ENCODE data around the gene SEMA3B. TPM values are rescaled to one million over a fixed set of nuclear protein-coding genes. Genes with fewer than 3 reads are reported as not detected.
A peak's percentile ranks its signal among the peaks of the same experiment; 100 is the strongest.
"Not testable (repeated sequence)": the region's sequence is repeated elsewhere in the genome, so short reads cannot be mapped to it uniquely, and the experiment has no call there.

SEMA3B gene
- polyA plus RNA-seq, 2 donors = 5.2 to 7.8 TPM

GRCh38 chr3:50244813-50245212, 24.1 kb upstream of the SEMA3B start:
- H3K9me3 ChIP-seq (ENCODE audit: control insufficient read depth in 2 of 2, insufficient read depth in 1 of 2, low read depth in 1 of 2, low read length in 1 of 2); H3K4me3 ChIP-seq (ENCODE audit: low read depth in 1 of 2, low read length in 2 of 2); H3K27me3 ChIP-seq (ENCODE audit: control insufficient read depth in 1 of 2, insufficient read depth in 2 of 2, low read length in 2 of 2); H3K36me3 ChIP-seq (ENCODE audit: control insufficient read depth in 2 of 2, insufficient read depth in 2 of 2, low read length in 1 of 2): not testable (repeated sequence)
- Histone ChIP-seq H3K4me1 (ENCODE audit: control insufficient read depth in 2 of 2, insufficient read depth in 2 of 2, low read length in 1 of 2) (peaks cover 32 to 70% of the 10 kb centered on the region in 2 donors), H3K27ac (ENCODE audit: low read depth in 2 of 2, low read length in 1 of 2) (peak overlapping the region in 1 of 2 donors; percentile 0)
- WGBS, 2 donors = 67 to 80% methylated on average over 6 of the region's 6 CpGs

GRCh38 chr3:50245251-50245745, 23.6 kb upstream of the SEMA3B start:
- Histone ChIP-seq H3K4me1 (ENCODE audit: control insufficient read depth in 2 of 2, insufficient read depth in 2 of 2, low read length in 1 of 2) (peaks cover 35 to 71% of the 10 kb centered on the region in 2 donors), H3K27me3 (ENCODE audit: control insufficient read depth in 1 of 2, insufficient read depth in 2 of 2, low read length in 2 of 2) (no peaks in the 10 kb centered on the region), H3K36me3 (ENCODE audit: control insufficient read depth in 2 of 2, insufficient read depth in 2 of 2, low read length in 1 of 2) (peaks cover 0 to 10% of the 10 kb centered on the region in 2 donors), H3K4me3 (ENCODE audit: low read depth in 1 of 2, low read length in 2 of 2) (no peak overlapping the region), H3K27ac (ENCODE audit: low read depth in 2 of 2, low read length in 1 of 2) (peak overlapping the region; percentile 81 to 94), H3K9me3 (ENCODE audit: control insufficient read depth in 2 of 2, insufficient read depth in 1 of 2, low read depth in 1 of 2, low read length in 1 of 2) (no peaks in the 10 kb centered on the region)
- WGBS, 2 donors = 58 to 72% methylated on average over 11 to 16 of the region's 16 CpGs

GRCh38 chr3:50245831-50246516, 23.0 kb upstream of the SEMA3B start:
- H3K4me1 ChIP-seq (ENCODE audit: control insufficient read depth in 2 of 2, insufficient read depth in 2 of 2, low read length in 1 of 2) = peaks cover 37 to 71% of the 10 kb centered on the region in 2 donors
- H3K36me3 ChIP-seq (ENCODE audit: control insufficient read depth in 2 of 2, insufficient read depth in 2 of 2, low read length in 1 of 2) = peaks cover 0 to 13% of the 10 kb centered on the region in 2 donors
- no peaks in the 10 kb centered on the region for H3K9me3 ChIP-seq (ENCODE audit: control insufficient read depth in 2 of 2, insufficient read depth in 1 of 2, low read depth in 1 of 2, low read length in 1 of 2)
- no peaks in the 10 kb centered on the region for H3K27me3 ChIP-seq (ENCODE audit: control insufficient read depth in 1 of 2, insufficient read depth in 2 of 2, low read length in 2 of 2)
- peak overlapping the region; percentile 46 to 51 for H3K4me3 ChIP-seq (ENCODE audit: low read depth in 1 of 2, low read length in 2 of 2)
- 1% methylated on average over 25 of the region's 25 CpGs for WGBS, 2 donors
- peak overlapping the region; percentile 81 to 94 for H3K27ac ChIP-seq (ENCODE audit: low read depth in 2 of 2, low read length in 1 of 2)

GRCh38 chr3:50246517-50246954, 22.4 kb upstream of the SEMA3B start:
- Histone ChIP-seq H3K4me1 (ENCODE audit: control insufficient read depth in 2 of 2, insufficient read depth in 2 of 2, low read length in 1 of 2) (peaks cover 32 to 69% of the 10 kb centered on the region in 2 donors), H3K27ac (ENCODE audit: low read depth in 2 of 2, low read length in 1 of 2) (peak overlapping the region; percentile 81 to 94), H3K9me3 (ENCODE audit: control insufficient read depth in 2 of 2, insufficient read depth in 1 of 2, low read depth in 1 of 2, low read length in 1 of 2) (no peaks in the 10 kb centered on the region), H3K4me3 (ENCODE audit: low read depth in 1 of 2, low read length in 2 of 2) (peak overlapping the region in 1 of 2 donors; percentile 51), H3K27me3 (ENCODE audit: control insufficient read depth in 1 of 2, insufficient read depth in 2 of 2, low read length in 2 of 2) (no peaks in the 10 kb centered on the region), H3K36me3 (ENCODE audit: control insufficient read depth in 2 of 2, insufficient read depth in 2 of 2, low read length in 1 of 2) (peaks cover 0 to 13% of the 10 kb centered on the region in 2 donors)
- 18 to 23% methylated on average over 10 of the region's 10 CpGs for WGBS, 2 donors

GRCh38 chr3:50248387-50248786, 20.6 kb upstream of the SEMA3B start:
- no peaks in the 10 kb centered on the region for H3K9me3 ChIP-seq (ENCODE audit: control insufficient read depth in 2 of 2, insufficient read depth in 1 of 2, low read depth in 1 of 2, low read length in 1 of 2)
- no peaks in the 10 kb centered on the region for H3K27me3 ChIP-seq (ENCODE audit: control insufficient read depth in 1 of 2, insufficient read depth in 2 of 2, low read length in 2 of 2)
- H3K4me1 ChIP-seq (ENCODE audit: control insufficient read depth in 2 of 2, insufficient read depth in 2 of 2, low read length in 1 of 2) = peaks cover 19 to 63% of the 10 kb centered on the region in 2 donors
- H3K4me3 ChIP-seq (ENCODE audit: low read depth in 1 of 2, low read length in 2 of 2) = no peak overlapping the region
- peak overlapping the region; percentile 60 to 91 for H3K27ac ChIP-seq (ENCODE audit: low read depth in 2 of 2, low read length in 1 of 2)
- whole genome bisulfite sequencing, 2 donors = 20 to 26% methylated on average over 3 of the region's 3 CpGs
- H3K36me3 ChIP-seq (ENCODE audit: control insufficient read depth in 2 of 2, insufficient read depth in 2 of 2, low read length in 1 of 2) = peaks cover 0 to 21% of the 10 kb centered on the region in 2 donors

GRCh38 chr3:50249457-50249856, 19.5 kb upstream of the SEMA3B start:
- Histone ChIP-seq H3K27me3 (ENCODE audit: control insufficient read depth in 1 of 2, insufficient read depth in 2 of 2, low read length in 2 of 2) (no peaks in the 10 kb centered on the region), H3K4me3 (ENCODE audit: low read depth in 1 of 2, low read length in 2 of 2) (no peak overlapping the region), H3K4me1 (ENCODE audit: control insufficient read depth in 2 of 2, insufficient read depth in 2 of 2, low read length in 1 of 2) (peaks cover 19 to 62% of the 10 kb centered on the region in 2 donors), H3K36me3 (ENCODE audit: control insufficient read depth in 2 of 2, insufficient read depth in 2 of 2, low read length in 1 of 2) (peaks cover 0 to 22% of the 10 kb centered on the region in 2 donors), H3K27ac (ENCODE audit: low read depth in 2 of 2, low read length in 1 of 2) (peak overlapping the region; percentile 60 to 91), H3K9me3 (ENCODE audit: control insufficient read depth in 2 of 2, insufficient read depth in 1 of 2, low read depth in 1 of 2, low read length in 1 of 2) (no peaks in the 10 kb centered on the region)
- WGBS, 2 donors = 83 to 86% methylated on average over 5 of the region's 5 CpGs

GRCh38 chr3:50250514-50250913, 18.4 kb upstream of the SEMA3B start:
- H3K4me1 ChIP-seq (ENCODE audit: control insufficient read depth in 2 of 2, insufficient read depth in 2 of 2, low read length in 1 of 2) = peaks cover 14 to 65% of the 10 kb centered on the region in 2 donors
- H3K27me3 ChIP-seq (ENCODE audit: control insufficient read depth in 1 of 2, insufficient read depth in 2 of 2, low read length in 2 of 2) = no peaks in the 10 kb centered on the region
- H3K27ac ChIP-seq (ENCODE audit: low read depth in 2 of 2, low read length in 1 of 2) = peak overlapping the region in 1 of 2 donors; percentile 91
- peaks cover 0 to 17% of the 10 kb centered on the region in 2 donors for H3K36me3 ChIP-seq (ENCODE audit: control insufficient read depth in 2 of 2, insufficient read depth in 2 of 2, low read length in 1 of 2)
- no peaks in the 10 kb centered on the region for H3K9me3 ChIP-seq (ENCODE audit: control insufficient read depth in 2 of 2, insufficient read depth in 1 of 2, low read depth in 1 of 2, low read length in 1 of 2)
- H3K4me3 ChIP-seq (ENCODE audit: low read depth in 1 of 2, low read length in 2 of 2) = no peak overlapping the region
- WGBS, 2 donors = 89 to 92% methylated on average over 4 of the region's 4 CpGs

GRCh38 chr3:50251220-50251619, 17.7 kb upstream of the SEMA3B start:
- H3K27me3 ChIP-seq (ENCODE audit: control insufficient read depth in 1 of 2, insufficient read depth in 2 of 2, low read length in 2 of 2) = no peaks in the 10 kb centered on the region
- H3K4me3 ChIP-seq (ENCODE audit: low read depth in 1 of 2, low read length in 2 of 2) = no peak overlapping the region
- H3K9me3 ChIP-seq (ENCODE audit: control insufficient read depth in 2 of 2, insufficient read depth in 1 of 2, low read depth in 1 of 2, low read length in 1 of 2) = no peaks in the 10 kb centered on the region
- WGBS, 2 donors = 43 to 59% methylated on average over 8 of the region's 8 CpGs
- peaks cover 2 to 19% of the 10 kb centered on the region in 2 donors for H3K36me3 ChIP-seq (ENCODE audit: control insufficient read depth in 2 of 2, insufficient read depth in 2 of 2, low read length in 1 of 2)
- H3K4me1 ChIP-seq (ENCODE audit: control insufficient read depth in 2 of 2, insufficient read depth in 2 of 2, low read length in 1 of 2) = peaks cover 11 to 59% of the 10 kb centered on the region in 2 donors
- H3K27ac ChIP-seq (ENCODE audit: low read depth in 2 of 2, low read length in 1 of 2) = peak overlapping the region; percentile 74 to 88

- peak overlapping the region; percentile 77 to 85 for H3K27ac ChIP-seq (ENCODE audit: low read depth in 2 of 2, low read length in 1 of 2)
- H3K9me3 ChIP-seq (ENCODE audit: control insufficient read depth in 2 of 2, insufficient read depth in 1 of 2, low read depth in 1 of 2, low read length in 1 of 2) = no peaks in the 10 kb centered on the region
- WGBS, 2 donors = 63 to 68% methylated on average over 8 of the region's 8 CpGs
- no peak overlapping the region for H3K4me3 ChIP-seq (ENCODE audit: low read depth in 1 of 2, low read length in 2 of 2)
- H3K4me1 ChIP-seq (ENCODE audit: control insufficient read depth in 2 of 2, insufficient read depth in 2 of 2, low read length in 1 of 2) = peaks cover 5 to 36% of the 10 kb centered on the region in 2 donors
- H3K27me3 ChIP-seq (ENCODE audit: control insufficient read depth in 1 of 2, insufficient read depth in 2 of 2, low read length in 2 of 2) = no peaks in the 10 kb centered on the region
- H3K36me3 ChIP-seq (ENCODE audit: control insufficient read depth in 2 of 2, insufficient read depth in 2 of 2, low read length in 1 of 2) = peaks cover 16 to 35% of the 10 kb centered on the region in 2 donors
These were observed 14.2 kb upstream of the SEMA3B start for GRCh38 chr3:50254577-50255250.
